ENCODE data around the gene CYREN.
"Not testable (repeated sequence)": the region's sequence is repeated elsewhere in the genome, so short reads cannot be mapped to it uniquely, and the experiment has no call there.

The CYREN gene

GRCh38 chr7:135147341-135147898 is 23.1 kb downstream of the CYREN start:
- Histone ChIP-seq H3K27ac (ENCODE audit: low read depth, low read length) (no peak overlapping the region), H2AFZ (ENCODE audit: low read depth, low read length, severe bottlenecking) (no peak overlapping the region), H3K27me3 (ENCODE audit: low read length) (no peaks in the 10 kb centered on the region), H3K9me2 (replicated peaks; ENCODE audit: insufficient read depth, low read length) (no peaks in the 10 kb centered on the region), H4K20me1 (ENCODE audit: low read depth, low read length) (no peaks in the 10 kb centered on the region), H3K36me3 (ENCODE audit: low read length) (no peaks in the 10 kb centered on the region), H3K4me2 (ENCODE audit: low read depth, low read length, poor library complexity, severe bottlenecking) (peak overlapping the region; percentile 60), H3K9me3 (ENCODE audit: insufficient read depth, low read length) (no peaks in the 10 kb centered on the region), H3F3A (ENCODE audit: insufficient read depth) (no peaks in the 10 kb centered on the region), H3K79me2 (ENCODE audit: insufficient read depth, low read length) (no peaks in the 10 kb centered on the region), H3K4me3 (ENCODE audit: insufficient read depth, low read length, poor library complexity, severe bottlenecking) (peak overlapping the region; percentile 16), H3K9ac (ENCODE audit: low read length) (no peak overlapping the region)
- no peak for TF ChIP-seq EZH2phosphoT487 (conservative IDR thresholded peaks at IDR 0.05; ENCODE audit: low read length)

- Histone ChIP-seq H3K4me2 (ENCODE audit: low read depth, low read length, poor library complexity, severe bottlenecking) (no peak overlapping the region), H3K9ac (ENCODE audit: low read length) (no peak overlapping the region), H3K36me3 (ENCODE audit: low read length) (no peaks in the 10 kb centered on the region), H2AFZ (ENCODE audit: low read depth, low read length, severe bottlenecking) (no peak overlapping the region), H4K20me1 (ENCODE audit: low read depth, low read length) (no peaks in the 10 kb centered on the region), H3K9me3 (ENCODE audit: insufficient read depth, low read length) (no peaks in the 10 kb centered on the region), H3K4me3 (ENCODE audit: insufficient read depth, low read length, poor library complexity, severe bottlenecking) (no peak overlapping the region), H3K27me3 (ENCODE audit: low read length) (no peaks in the 10 kb centered on the region), H3F3A (ENCODE audit: insufficient read depth) (no peaks in the 10 kb centered on the region), H3K9me2 (replicated peaks; ENCODE audit: insufficient read depth, low read length) (no peaks in the 10 kb centered on the region), H3K27ac (ENCODE audit: low read depth, low read length) (no peak overlapping the region), H3K79me2 (ENCODE audit: insufficient read depth, low read length) (no peaks in the 10 kb centered on the region)
- TF ChIP-seq EZH2phosphoT487 (conservative IDR thresholded peaks at IDR 0.05; ENCODE audit: low read length) (no peak), CTCF (IDR thresholded peaks at IDR 0.05; ENCODE audit: insufficient read depth, low read length, poor library complexity, severe bottlenecking) (no peak)
Observed at GRCh38 chr7:135143885-135144668, 26.4 kb downstream of the CYREN start.

- Histone ChIP-seq H2AFZ (ENCODE audit: low read depth, low read length, severe bottlenecking) (no peak overlapping the region), H3K9me3 (ENCODE audit: insufficient read depth, low read length) (no peaks in the 10 kb centered on the region), H3K27me3 (ENCODE audit: low read length) (no peaks in the 10 kb centered on the region), H3K9me2 (replicated peaks; ENCODE audit: insufficient read depth, low read length) (no peaks in the 10 kb centered on the region), H3K4me2 (ENCODE audit: low read depth, low read length, poor library complexity, severe bottlenecking) (no peak overlapping the region), H3K79me2 (ENCODE audit: insufficient read depth, low read length) (no peaks in the 10 kb centered on the region), H3F3A (ENCODE audit: insufficient read depth) (no peaks in the 10 kb centered on the region), H3K27ac (ENCODE audit: low read depth, low read length) (no peak overlapping the region), H4K20me1 (ENCODE audit: low read depth, low read length) (no peaks in the 10 kb centered on the region), H3K36me3 (ENCODE audit: low read length) (peaks cover 5% of the 10 kb centered on the region; the same call in 1 of the 2 replicates), H3K9ac (ENCODE audit: low read length) (no peak overlapping the region), H3K4me3 (ENCODE audit: insufficient read depth, low read length, poor library complexity, severe bottlenecking) (no peak overlapping the region)
- no peak for TF ChIP-seq CTCF (IDR thresholded peaks at IDR 0.05; ENCODE audit: insufficient read depth, low read length, poor library complexity, severe bottlenecking)
- TF ChIP-seq EZH2phosphoT487 (conservative IDR thresholded peaks at IDR 0.05; ENCODE audit: low read length), result no peak
Observed at GRCh38 chr7:135129579-135129978, 40.9 kb downstream of the CYREN start.

DNA sequence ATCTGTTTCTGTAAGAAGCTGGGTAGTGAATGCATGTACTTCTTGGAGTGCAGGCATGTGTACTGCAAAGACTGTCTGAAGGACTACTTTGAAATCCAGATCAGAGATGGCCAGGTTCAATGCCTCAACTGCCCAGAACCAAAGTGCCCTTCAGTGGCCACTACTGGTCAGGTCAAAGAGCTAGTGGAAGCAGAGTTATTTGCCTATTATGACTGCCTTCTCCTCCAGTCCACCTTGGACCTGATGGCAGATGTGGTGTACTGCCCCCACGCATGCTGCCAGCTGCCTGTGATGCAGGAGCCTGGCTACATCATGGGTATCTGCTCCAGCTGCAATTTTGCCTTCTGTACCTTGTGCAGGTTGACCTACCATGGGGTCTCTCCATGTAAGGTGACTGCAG is 41.6 kb downstream of the CYREN start:
- Histone ChIP-seq H3K4me2 (ENCODE audit: low read depth, low read length, poor library complexity, severe bottlenecking) (no peak overlapping the region), H4K20me1 (ENCODE audit: low read depth, low read length) (no peaks in the 10 kb centered on the region), H3K79me2 (ENCODE audit: insufficient read depth, low read length) (no peaks in the 10 kb centered on the region), H2AFZ (ENCODE audit: low read depth, low read length, severe bottlenecking) (no peak overlapping the region), H3K4me3 (ENCODE audit: insufficient read depth, low read length, poor library complexity, severe bottlenecking) (no peak overlapping the region), H3K9ac (ENCODE audit: low read length) (no peak overlapping the region), H3K36me3 (ENCODE audit: low read length) (peaks cover 5% of the 10 kb centered on the region; the same call in 1 of the 2 replicates), H3K27me3 (ENCODE audit: low read length) (no peaks in the 10 kb centered on the region), H3K9me2 (replicated peaks; ENCODE audit: insufficient read depth, low read length) (no peaks in the 10 kb centered on the region), H3K9me3 (ENCODE audit: insufficient read depth, low read length) (no peaks in the 10 kb centered on the region), H3F3A (ENCODE audit: insufficient read depth) (no peaks in the 10 kb centered on the region), H3K27ac (ENCODE audit: low read depth, low read length) (no peak overlapping the region)
- TF ChIP-seq EZH2phosphoT487 (conservative IDR thresholded peaks at IDR 0.05; ENCODE audit: low read length) (no peak), CTCF (IDR thresholded peaks at IDR 0.05; ENCODE audit: insufficient read depth, low read length, poor library complexity, severe bottlenecking) (no peak)

GRCh38 chr7:135124631-135125030 is 45.9 kb downstream of the CYREN start:
- not testable (repeated sequence) for H2AFZ ChIP-seq (ENCODE audit: low read depth, low read length, severe bottlenecking)

More at GRCh38 chr7:135124631-135125030, 45.9 kb downstream of the CYREN start:
- H3K36me3 ChIP-seq (ENCODE audit: low read length); H3K9me2 ChIP-seq (replicated peaks; ENCODE audit: insufficient read depth, low read length); H3K9ac ChIP-seq (ENCODE audit: low read length); H3K27me3 ChIP-seq (ENCODE audit: low read length); H3K4me3 ChIP-seq (ENCODE audit: insufficient read depth, low read length, poor library complexity, severe bottlenecking); H3K4me2 ChIP-seq (ENCODE audit: low read depth, low read length, poor library complexity, severe bottlenecking); H3K9me3 ChIP-seq (ENCODE audit: insufficient read depth, low read length); H3K27ac ChIP-seq (ENCODE audit: low read depth, low read length); H3K79me2 ChIP-seq (ENCODE audit: insufficient read depth, low read length); H3F3A ChIP-seq (ENCODE audit: insufficient read depth); H4K20me1 ChIP-seq (ENCODE audit: low read depth, low read length): not testable (repeated sequence)
